Measurements from ENCODE around the gene CCND1. TPM values are rescaled to one million over a fixed set of nuclear protein-coding genes. Genes with fewer than 3 reads are reported as not detected.

CCND1 gene
- total RNA-seq, 6 experiments from 2014 or later: 1,259 to 2,084 (median 1,434) TPM

GRCh38 chr11:69638941-69639681 lies 1.8 kb upstream of the CCND1 start:
- H3K27me3 Mint-ChIP-seq (ENCODE audit: insufficient read depth): peaks cover 18% of the 10 kb centered on the region
- H3K4me3 Mint-ChIP-seq: peak overlapping the region; percentile 96
- H3K27ac Mint-ChIP-seq: peak overlapping the region; percentile 98
- peaks cover 16% of the 10 kb centered on the region for H3K36me3 Mint-ChIP-seq (ENCODE audit: low read depth)
- DNase-seq: peak; percentile 96
- TF ChIP-seq, protein P1, sequence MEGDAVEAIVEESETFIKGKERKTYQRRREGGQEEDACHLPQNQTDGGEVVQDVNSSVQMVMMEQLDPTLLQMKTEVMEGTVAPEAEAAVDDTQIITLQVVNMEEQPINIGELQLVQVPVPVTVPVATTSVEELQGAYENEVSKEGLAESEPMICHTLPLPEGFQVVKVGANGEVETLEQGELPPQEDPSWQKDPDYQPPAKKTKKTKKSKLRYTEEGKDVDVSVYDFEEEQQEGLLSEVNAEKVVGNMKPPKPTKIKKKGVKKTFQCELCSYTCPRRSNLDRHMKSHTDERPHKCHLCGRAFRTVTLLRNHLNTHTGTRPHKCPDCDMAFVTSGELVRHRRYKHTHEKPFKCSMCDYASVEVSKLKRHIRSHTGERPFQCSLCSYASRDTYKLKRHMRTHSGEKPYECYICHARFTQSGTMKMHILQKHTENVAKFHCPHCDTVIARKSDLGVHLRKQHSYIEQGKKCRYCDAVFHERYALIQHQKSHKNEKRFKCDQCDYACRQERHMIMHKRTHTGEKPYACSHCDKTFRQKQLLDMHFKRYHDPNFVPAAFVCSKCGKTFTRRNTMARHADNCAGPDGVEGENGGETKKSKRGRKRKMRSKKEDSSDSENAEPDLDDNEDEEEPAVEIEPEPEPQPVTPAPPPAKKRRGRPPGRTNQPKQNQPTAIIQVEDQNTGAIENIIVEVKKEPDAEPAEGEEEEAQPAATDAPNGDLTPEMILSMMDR (IDR thresholded peaks at IDR 0.05): no peak; the same call in none of the 2 replicates
- peaks cover 10% of the 10 kb centered on the region for H3K9me3 Mint-ChIP-seq
- peaks cover 21% of the 10 kb centered on the region for H3K4me1 Mint-ChIP-seq (ENCODE audit: low read depth)

DNA sequence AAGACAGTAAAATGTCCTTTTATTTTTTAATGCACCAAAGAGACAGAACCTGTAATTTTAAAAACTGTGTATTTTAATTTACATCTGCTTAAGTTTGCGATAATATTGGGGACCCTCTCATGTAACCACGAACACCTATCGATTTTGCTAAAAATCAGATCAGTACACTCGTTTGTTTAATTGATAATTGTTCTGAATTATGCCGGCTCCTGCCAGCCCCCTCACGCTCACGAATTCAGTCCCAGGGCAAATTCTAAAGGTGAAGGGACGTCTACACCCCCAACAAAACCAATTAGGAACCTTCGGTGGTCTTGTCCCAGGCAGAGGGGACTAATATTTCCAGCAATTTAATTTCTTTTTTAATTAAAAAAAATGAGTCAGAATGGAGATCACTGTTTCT lies 1.1 kb upstream of the CCND1 start:
- H3K27ac Mint-ChIP-seq: peak overlapping the region; percentile 98
- peaks cover 11% of the 10 kb centered on the region for H3K9me3 Mint-ChIP-seq
- H3K4me3 Mint-ChIP-seq: peak overlapping the region; percentile 96

DNA sequence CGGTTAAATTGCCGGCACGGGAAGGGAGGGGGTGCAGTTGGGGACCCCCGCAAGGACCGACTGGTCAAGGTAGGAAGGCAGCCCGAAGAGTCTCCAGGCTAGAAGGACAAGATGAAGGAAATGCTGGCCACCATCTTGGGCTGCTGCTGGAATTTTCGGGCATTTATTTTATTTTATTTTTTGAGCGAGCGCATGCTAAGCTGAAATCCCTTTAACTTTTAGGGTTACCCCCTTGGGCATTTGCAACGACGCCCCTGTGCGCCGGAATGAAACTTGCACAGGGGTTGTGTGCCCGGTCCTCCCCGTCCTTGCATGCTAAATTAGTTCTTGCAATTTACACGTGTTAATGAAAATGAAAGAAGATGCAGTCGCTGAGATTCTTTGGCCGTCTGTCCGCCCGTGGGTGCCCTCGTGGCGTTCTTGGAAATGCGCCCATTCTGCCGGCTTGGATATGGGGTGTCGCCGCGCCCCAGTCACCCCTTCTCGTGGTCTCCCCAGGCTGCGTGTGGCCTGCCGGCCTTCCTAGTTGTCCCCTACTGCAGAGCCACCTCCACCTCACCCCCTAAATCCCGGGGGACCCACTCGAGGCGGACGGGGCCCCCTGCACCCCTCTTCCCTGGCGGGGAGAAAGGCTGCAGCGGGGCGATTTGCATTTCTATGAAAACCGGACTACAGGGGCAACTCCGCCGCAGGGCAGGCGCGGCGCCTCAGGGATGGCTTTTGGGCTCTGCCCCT lies 529 bp upstream of the CCND1 start:
- peak; percentile 63 for DNase-seq
- peaks cover 27% of the 10 kb centered on the region for H3K27me3 Mint-ChIP-seq (ENCODE audit: insufficient read depth)
- peak overlapping the region; percentile 96 for H3K4me3 Mint-ChIP-seq
- TF ChIP-seq, protein P1 (IDR thresholded peaks at IDR 0.05): no peak
- H3K4me1 Mint-ChIP-seq (ENCODE audit: low read depth): peaks cover 27% of the 10 kb centered on the region
- H3K9me3 Mint-ChIP-seq: peaks cover 11% of the 10 kb centered on the region
- H3K27ac Mint-ChIP-seq: peak overlapping the region; percentile 98
- peaks cover 25% of the 10 kb centered on the region for H3K36me3 Mint-ChIP-seq (ENCODE audit: low read depth)

More for the DNA sequence above, 1.1 kb upstream of the CCND1 start:
- H3K27me3 Mint-ChIP-seq (ENCODE audit: insufficient read depth): peaks cover 21% of the 10 kb centered on the region
- TF ChIP-seq, protein P1 (IDR thresholded peaks at IDR 0.05): no peak
- DNase-seq: no peak
- H3K4me1 Mint-ChIP-seq (ENCODE audit: low read depth): peaks cover 24% of the 10 kb centered on the region
- peaks cover 19% of the 10 kb centered on the region for H3K36me3 Mint-ChIP-seq (ENCODE audit: low read depth)

- Mint-ChIP-seq H3K4me3 (peak overlapping the region; percentile 96), H3K9me3 (peaks cover 12% of the 10 kb centered on the region), H3K27me3 (ENCODE audit: insufficient read depth) (peaks cover 41% of the 10 kb centered on the region), H3K36me3 (ENCODE audit: low read depth) (peaks cover 32% of the 10 kb centered on the region), H3K4me1 (ENCODE audit: low read depth) (peaks cover 28% of the 10 kb centered on the region), H3K27ac (peak overlapping the region; percentile 98)
- no peak for DNase-seq
- TF ChIP-seq, protein P1 (IDR thresholded peaks at IDR 0.05): no peak
Measured at GRCh38 chr11:69641681-69642548, 959 bp downstream of the CCND1 start.

GRCh38 chr11:69642549-69642912 lies 1.6 kb downstream of the CCND1 start:
- Mint-ChIP-seq H3K4me1 (ENCODE audit: low read depth) (peaks cover 34% of the 10 kb centered on the region), H3K36me3 (ENCODE audit: low read depth) (peaks cover 38% of the 10 kb centered on the region), H3K27ac (peak overlapping the region; percentile 57), H3K27me3 (ENCODE audit: insufficient read depth) (peaks cover 47% of the 10 kb centered on the region), H3K4me3 (peak overlapping the region; percentile 96), H3K9me3 (peaks cover 14% of the 10 kb centered on the region)
- TF ChIP-seq, protein P1 (IDR thresholded peaks at IDR 0.05): no peak
- no peak for DNase-seq
